Fibroblast of upper back skin (primary cell): Measurements from ENCODE around the gene FXYD6.

Source experiments
- DNase-seq: peaks from one replicate; pipeline ENCODE4 v3.0.0-alpha.2; 2013

Gene FXYD6

GRCh38 chr11:117841551-117842031 lies 34.9 kb downstream of the FXYD6 start:
- DNase-seq: no peak

- no peak for DNase-seq
Measured at GRCh38 chr11:117840881-117841550, 35.4 kb downstream of the FXYD6 start.

- no peak for DNase-seq
Measured at GRCh38 chr11:117839936-117840813, 36.3 kb downstream of the FXYD6 start.

GRCh38 chr11:117839380-117839881 lies 37.0 kb downstream of the FXYD6 start:
- no peak for DNase-seq

- DNase-seq: no peak
Measured at GRCh38 chr11:117838901-117839300, 37.6 kb downstream of the FXYD6 start.

GRCh38 chr11:117837791-117838190 lies 38.7 kb downstream of the FXYD6 start:
- DNase-seq: no peak

- DNase-seq: no peak
Measured at GRCh38 chr11:117837070-117837776, 39.2 kb downstream of the FXYD6 start.

- no peak for DNase-seq
Measured at GRCh38 chr11:117836077-117836960, 40.1 kb downstream of the FXYD6 start.

- no peak for DNase-seq
Measured at GRCh38 chr11:117835576-117835975, 40.9 kb downstream of the FXYD6 start.

GRCh38 chr11:117834838-117835443 lies 41.5 kb downstream of the FXYD6 start:
- no peak for DNase-seq

GRCh38 chr11:117834068-117834810 lies 42.2 kb downstream of the FXYD6 start:
- no peak for DNase-seq

- DNase-seq: no peak
Measured at GRCh38 chr11:117833401-117833891, 43.0 kb downstream of the FXYD6 start.

GRCh38 chr11:117832511-117832910 lies 43.9 kb downstream of the FXYD6 start:
- no peak for DNase-seq

GRCh38 chr11:117831661-117832415 lies 44.6 kb downstream of the FXYD6 start:
- DNase-seq: no peak

- DNase-seq: no peak
Measured at GRCh38 chr11:117830674-117831351, 45.6 kb downstream of the FXYD6 start.

- DNase-seq: no peak
Measured at GRCh38 chr11:117830072-117830471, 46.4 kb downstream of the FXYD6 start.

GRCh38 chr11:117829369-117829725 lies 47.1 kb downstream of the FXYD6 start:
- no peak for DNase-seq

- peak; percentile 72 for DNase-seq
Measured at GRCh38 chr11:117828611-117829368, 47.7 kb downstream of the FXYD6 start.
